ENCODE data around the gene STXBP4. TPM values are rescaled to one million over a fixed set of nuclear protein-coding genes. Genes with fewer than 3 reads are reported as not detected.

STXBP4 gene
- total and polyA plus RNA-seq, 7 experiments from 2014 or later, result 3.2 to 12.1 (median 8.6) TPM

GRCh38 chr17:55158439-55158838 lies 189.9 kb downstream of the STXBP4 start:
- Mint-ChIP-seq H3K36me3 (peaks cover 0 to 31% (median 5%) of the 10 kb centered on the region in 5 donors), H3K27ac (no peak overlapping the region), H3K27me3 (no peaks in the 10 kb centered on the region), H3K4me1 (no peaks in the 10 kb centered on the region), H3K4me3 (no peak overlapping the region), H3K9me3 (no peaks in the 10 kb centered on the region)
- Histone ChIP-seq H3K4me1 (ENCODE audit: control insufficient read depth in 2 of 2, insufficient read depth in 2 of 2, low read length in 2 of 2) (no peaks in the 10 kb centered on the region), H3K27ac (ENCODE audit: low read depth, low read length) (no peak overlapping the region), H3K4me3 (ENCODE audit: low read length) (no peak overlapping the region), H3K36me3 (ENCODE audit: control insufficient read depth in 2 of 3, insufficient read depth in 3 of 3, low read length in 3 of 3) (no peaks in the 10 kb centered on the region), H3K27me3 (ENCODE audit: control insufficient read depth in 2 of 2, insufficient read depth in 2 of 2, low read length in 2 of 2) (no peaks in the 10 kb centered on the region), H3K9me3 (ENCODE audit: control insufficient read depth in 2 of 3, low read length in 3 of 3) (no peaks in the 10 kb centered on the region)
- no peak for DNase-seq
- no peak for ATAC-seq
- ChIA-PET POLR2A (no interaction called here), CTCF (no interaction called here)
- intact Hi-C loops (cut with micrococcal nuclease), result no loop called here

- Mint-ChIP-seq H3K4me3 (no peak overlapping the region), H3K27ac (no peak overlapping the region), H3K4me1 (no peaks in the 10 kb centered on the region), H3K27me3 (no peaks in the 10 kb centered on the region), H3K9me3 (no peaks in the 10 kb centered on the region), H3K36me3 (peaks cover 0 to 32% (median 5%) of the 10 kb centered on the region in 5 donors)
- Histone ChIP-seq H3K9me3 (ENCODE audit: control insufficient read depth in 2 of 3, low read length in 3 of 3) (no peaks in the 10 kb centered on the region), H3K27me3 (ENCODE audit: control insufficient read depth in 2 of 2, insufficient read depth in 2 of 2, low read length in 2 of 2) (no peaks in the 10 kb centered on the region), H3K4me1 (ENCODE audit: control insufficient read depth in 2 of 2, insufficient read depth in 2 of 2, low read length in 2 of 2) (no peaks in the 10 kb centered on the region), H3K36me3 (ENCODE audit: control insufficient read depth in 2 of 3, insufficient read depth in 3 of 3, low read length in 3 of 3) (no peaks in the 10 kb centered on the region), H3K4me3 (ENCODE audit: low read length) (no peak overlapping the region), H3K27ac (ENCODE audit: low read depth, low read length) (no peak overlapping the region)
- ATAC-seq, result no peak
- ChIA-PET POLR2A (no interaction called here), CTCF (no interaction called here)
- DNase-seq, result no peak
- intact Hi-C loops (cut with micrococcal nuclease), result no loop called here
Observed at GRCh38 chr17:55159251-55159650, 190.7 kb downstream of the STXBP4 start.

GRCh38 chr17:55160501-55160900 lies 191.9 kb downstream of the STXBP4 start:
- H3K36me3 ChIP-seq (ENCODE audit: control insufficient read depth in 2 of 3, insufficient read depth in 3 of 3, low read length in 3 of 3), result no peaks in the 10 kb centered on the region
- Mint-ChIP-seq H3K4me1 (no peaks in the 10 kb centered on the region), H3K27me3 (no peaks in the 10 kb centered on the region), H3K27ac (no peak overlapping the region), H3K4me3 (no peak overlapping the region), H3K36me3 (peaks cover 0 to 38% (median 12%) of the 10 kb centered on the region in 5 donors), H3K9me3 (no peaks in the 10 kb centered on the region)
- ChIA-PET CTCF (interaction anchor here (0.6 kb wide), 1 partner anchor 135 kb away, joined by 3 read pairs; no protein-coding TSS in a partner anchor), POLR2A (interaction anchor here (1.0 kb wide), 1 partner anchor 77 kb away, joined by 3 read pairs; no protein-coding TSS in a partner anchor)
- H3K27ac ChIP-seq (ENCODE audit: low read depth, low read length), result no peak overlapping the region
- no peaks in the 10 kb centered on the region for H3K4me1 ChIP-seq (ENCODE audit: control insufficient read depth in 2 of 2, insufficient read depth in 2 of 2, low read length in 2 of 2)
- H3K4me3 ChIP-seq (ENCODE audit: low read length), result no peak overlapping the region
- H3K9me3 ChIP-seq (ENCODE audit: control insufficient read depth in 2 of 3, low read length in 3 of 3), result no peaks in the 10 kb centered on the region
- H3K27me3 ChIP-seq (ENCODE audit: control insufficient read depth in 2 of 2, insufficient read depth in 2 of 2, low read length in 2 of 2), result no peaks in the 10 kb centered on the region
- DNase-seq (no peak), ATAC-seq (no peak)
- intact Hi-C loops (cut with micrococcal nuclease), result no loop called here

GRCh38 chr17:55161935-55162555 lies 193.5 kb downstream of the STXBP4 start:
- Histone ChIP-seq H3K4me1 (ENCODE audit: control insufficient read depth in 2 of 2, insufficient read depth in 2 of 2, low read length in 2 of 2) (no peaks in the 10 kb centered on the region), H3K27ac (ENCODE audit: low read depth, low read length) (no peak overlapping the region), H3K36me3 (ENCODE audit: control insufficient read depth in 2 of 3, insufficient read depth in 3 of 3, low read length in 3 of 3) (no peaks in the 10 kb centered on the region), H3K4me3 (ENCODE audit: low read length) (no peak overlapping the region), H3K27me3 (ENCODE audit: control insufficient read depth in 2 of 2, insufficient read depth in 2 of 2, low read length in 2 of 2) (no peaks in the 10 kb centered on the region), H3K9me3 (ENCODE audit: control insufficient read depth in 2 of 3, low read length in 3 of 3) (no peaks in the 10 kb centered on the region)
- Mint-ChIP-seq H3K9me3 (no peaks in the 10 kb centered on the region), H3K36me3 (peaks cover 0 to 43% (median 16%) of the 10 kb centered on the region in 5 donors), H3K27me3 (no peaks in the 10 kb centered on the region), H3K4me1 (no peaks in the 10 kb centered on the region), H3K27ac (no peak overlapping the region), H3K4me3 (no peak overlapping the region)
- DNase-seq (no peak), ATAC-seq (no peak)
- POLR2A ChIA-PET, result no interaction called here
- intact Hi-C loops (cut with micrococcal nuclease), result no loop called here
- CTCF ChIA-PET, result no interaction called here

GRCh38 chr17:55162556-55162946 lies 194.0 kb downstream of the STXBP4 start:
- ChIA-PET CTCF (no interaction called here), POLR2A (no interaction called here)
- no peaks in the 10 kb centered on the region for H3K27me3 ChIP-seq (ENCODE audit: control insufficient read depth in 2 of 2, insufficient read depth in 2 of 2, low read length in 2 of 2)
- Mint-ChIP-seq H3K36me3 (peaks cover 0 to 43% (median 18%) of the 10 kb centered on the region in 5 donors), H3K4me3 (no peak overlapping the region), H3K27ac (no peak overlapping the region), H3K4me1 (no peaks in the 10 kb centered on the region), H3K27me3 (no peaks in the 10 kb centered on the region), H3K9me3 (no peaks in the 10 kb centered on the region)
- H3K27ac ChIP-seq (ENCODE audit: low read depth, low read length), result no peak overlapping the region
- no peaks in the 10 kb centered on the region for H3K9me3 ChIP-seq (ENCODE audit: control insufficient read depth in 2 of 3, low read length in 3 of 3)
- no peaks in the 10 kb centered on the region for H3K36me3 ChIP-seq (ENCODE audit: control insufficient read depth in 2 of 3, insufficient read depth in 3 of 3, low read length in 3 of 3)
- no peak for ATAC-seq
- H3K4me3 ChIP-seq (ENCODE audit: low read length), result no peak overlapping the region
- DNase-seq, result no peak
- H3K4me1 ChIP-seq (ENCODE audit: control insufficient read depth in 2 of 2, insufficient read depth in 2 of 2, low read length in 2 of 2), result no peaks in the 10 kb centered on the region
- intact Hi-C loops (cut with micrococcal nuclease), result no loop called here

- Mint-ChIP-seq H3K9me3 (no peaks in the 10 kb centered on the region), H3K27ac (no peak overlapping the region), H3K4me1 (no peaks in the 10 kb centered on the region), H3K27me3 (no peaks in the 10 kb centered on the region), H3K4me3 (no peak overlapping the region), H3K36me3 (peaks cover 0 to 43% (median 20%) of the 10 kb centered on the region in 5 donors)
- intact Hi-C loops (cut with micrococcal nuclease), result no loop called here
- Histone ChIP-seq H3K27me3 (ENCODE audit: control insufficient read depth in 2 of 2, insufficient read depth in 2 of 2, low read length in 2 of 2) (no peaks in the 10 kb centered on the region), H3K4me3 (ENCODE audit: low read length) (no peak overlapping the region), H3K36me3 (ENCODE audit: control insufficient read depth in 2 of 3, insufficient read depth in 3 of 3, low read length in 3 of 3) (no peaks in the 10 kb centered on the region), H3K4me1 (ENCODE audit: control insufficient read depth in 2 of 2, insufficient read depth in 2 of 2, low read length in 2 of 2) (no peaks in the 10 kb centered on the region), H3K27ac (ENCODE audit: low read depth, low read length) (no peak overlapping the region), H3K9me3 (ENCODE audit: control insufficient read depth in 2 of 3, low read length in 3 of 3) (no peaks in the 10 kb centered on the region)
- ATAC-seq (no peak), DNase-seq (no peak)
- ChIA-PET POLR2A (no interaction called here), CTCF (no interaction called here)
Observed at GRCh38 chr17:55163408-55163807, 194.8 kb downstream of the STXBP4 start.

- H3K27ac ChIP-seq (ENCODE audit: low read depth, low read length), result no peak overlapping the region
- DNase-seq, result no peak
- H3K27me3 ChIP-seq (ENCODE audit: control insufficient read depth in 2 of 2, insufficient read depth in 2 of 2, low read length in 2 of 2), result no peaks in the 10 kb centered on the region
- H3K4me3 ChIP-seq (ENCODE audit: low read length), result no peak overlapping the region
- Mint-ChIP-seq H3K4me1 (no peaks in the 10 kb centered on the region), H3K9me3 (no peaks in the 10 kb centered on the region), H3K4me3 (no peak overlapping the region), H3K27ac (no peak overlapping the region), H3K36me3 (peaks cover 0 to 24% (median 16%) of the 10 kb centered on the region in 5 donors), H3K27me3 (no peaks in the 10 kb centered on the region)
- no peaks in the 10 kb centered on the region for H3K36me3 ChIP-seq (ENCODE audit: control insufficient read depth in 2 of 3, insufficient read depth in 3 of 3, low read length in 3 of 3)
- ChIA-PET POLR2A (no interaction called here), CTCF (no interaction called here)
- no peaks in the 10 kb centered on the region for H3K9me3 ChIP-seq (ENCODE audit: control insufficient read depth in 2 of 3, low read length in 3 of 3)
- no peaks in the 10 kb centered on the region for H3K4me1 ChIP-seq (ENCODE audit: control insufficient read depth in 2 of 2, insufficient read depth in 2 of 2, low read length in 2 of 2)
- no peak for ATAC-seq
- intact Hi-C loops (cut with micrococcal nuclease), result no loop called here
Observed at GRCh38 chr17:55166506-55166905, 197.9 kb downstream of the STXBP4 start.
